IMR-90 (cell line): ENCODE data around the gene SLC15A2. TPM values are rescaled to one million over a fixed set of nuclear protein-coding genes. Genes with fewer than 3 reads are reported as not detected.

ENCODE experiments used
- ATAC-seq: fragments of 200-7000 bp; cut with Tn5 transposase; 2 replicates; pipeline ENCODE4 v1.9.1; 2020; ENCODE audit warnings: low read depth, mild to moderate bottlenecking, moderate library complexity
- BruUV-seq: library from RNA; stranded (reverse); fragments of 400-500 nt; replicated peaks from 2 replicates; lab custom pipeline; 2021; lab: Mats Ljungman, UMichigan
- CTCF ChIA-PET: fragments of 300-600 bp; formaldehyde crosslinking; extraction: SDS; loops from one replicate; lab custom pipeline; 2021; ENCODE audit warnings: antibody characterized with exemption; lab: Yijun Ruan, JAX
- POLR2A ChIA-PET: fragments of 300-600 bp; sonication (Branson Sonifier 250); formaldehyde crosslinking; loops from one replicate; lab custom pipeline; 2022; ENCODE audit warnings: antibody characterized with exemption; ENCODE audit not compliant: unreplicated experiment; lab: Charles Lee
- DNase-seq: peaks from one replicate; pipeline ENCODE4 v3.0.0; 2013
- H2AFZ ChIP-seq: replicated peaks from 2 replicates; pipeline ENCODE3; 2013; ENCODE audit warnings: low read length, mild to moderate bottlenecking; ENCODE audit not compliant: poor library complexity
- H2AK5ac ChIP-seq: 2 replicates; pipeline ENCODE4 v1.6.1; 2013; ENCODE audit warnings: low read depth, low read length, inconsistent platforms
- H2AK9ac ChIP-seq: replicated peaks from 2 replicates; pipeline ENCODE3; 2013; ENCODE audit warnings: mild to moderate bottlenecking, low read depth, low read length, moderate library complexity; ENCODE audit not compliant: poor library complexity
- H2BK120ac ChIP-seq: 2 replicates; pipeline ENCODE4 v1.6.1; 2013; ENCODE audit warnings: low read depth, low read length, inconsistent platforms
- H2BK15ac ChIP-seq: 3 replicates; pipeline ENCODE4 v1.6.1; 2013; ENCODE audit warnings: low read depth, low read length, inconsistent platforms
- H2BK20ac ChIP-seq: 2 replicates; pipeline ENCODE4 v1.6.1; 2013; ENCODE audit warnings: low read depth, mild to moderate bottlenecking, inconsistent platforms, low read length, moderate library complexity
- H2BK5ac ChIP-seq: 2 replicates; pipeline ENCODE4 v1.6.1; 2013; ENCODE audit warnings: mild to moderate bottlenecking, low read depth, low read length, inconsistent platforms; ENCODE audit not compliant: poor library complexity, severe bottlenecking
- H3K14ac ChIP-seq: replicated peaks from 2 replicates; pipeline ENCODE4 v1.6.1; 2013; ENCODE audit warnings: low read depth, low read length, inconsistent platforms
- H3K18ac ChIP-seq: 2 replicates; pipeline ENCODE4 v1.6.1; 2013; ENCODE audit warnings: low read depth, low read length, control low read depth
- H3K23ac ChIP-seq: 2 replicates; pipeline ENCODE4 v1.6.1; 2013; ENCODE audit warnings: low read depth, low read length, inconsistent platforms
- H3K27ac ChIP-seq: 2 replicates; pipeline ENCODE4 v1.5.1; 2013; ENCODE audit warnings: mild to moderate bottlenecking, control low read depth, low read length; ENCODE audit not compliant: insufficient read depth
- H3K27me3 ChIP-seq: 2 replicates; pipeline ENCODE4 v1.6.1; 2013; ENCODE audit warnings: low read length; ENCODE audit not compliant: control insufficient read depth, insufficient read depth
- H3K36me3 ChIP-seq: 2 replicates; pipeline ENCODE4 v1.6.1; 2013; ENCODE audit warnings: low read length, mixed read lengths; ENCODE audit not compliant: control insufficient read depth, insufficient read depth
- H3K4ac ChIP-seq: 2 replicates; pipeline ENCODE4 v1.6.1; 2013; ENCODE audit warnings: low read depth, low read length, inconsistent platforms
- H3K4me1 ChIP-seq: 2 replicates; pipeline ENCODE4 v1.6.1; 2013; ENCODE audit warnings: low read length, mixed read lengths; ENCODE audit not compliant: control insufficient read depth, insufficient read depth
- H3K4me2 ChIP-seq: 2 replicates; pipeline ENCODE4 v1.6.1; 2013; ENCODE audit warnings: low read depth, mild to moderate bottlenecking, control low read depth, low read length, moderate library complexity
- H3K4me3 ChIP-seq: 2 replicates; pipeline ENCODE4 v1.5.1; 2013; ENCODE audit warnings: low read depth, mild to moderate bottlenecking, control low read depth, low read length, moderate library complexity; ENCODE audit not compliant: insufficient read depth
- H3K56ac ChIP-seq: 2 replicates; pipeline ENCODE4 v1.6.1; 2013; ENCODE audit warnings: low read length, inconsistent platforms; ENCODE audit not compliant: insufficient read depth; ENCODE audit errors: extremely low read depth
- H3K79me1 ChIP-seq, 2 experiments: 2 replicates each; pipeline ENCODE4 v1.6.1; 2013; ENCODE audit warnings: low read length in 2 of 2, inconsistent platforms in 1 of 2, low read depth in 1 of 2
- H3K9ac ChIP-seq: 2 replicates; pipeline ENCODE4 v1.6.1; 2013; ENCODE audit warnings: low read depth, low read length, control low read depth
- H3K9me1 ChIP-seq: 2 replicates; pipeline ENCODE4 v1.6.1; 2013; ENCODE audit warnings: low read length, inconsistent platforms; ENCODE audit not compliant: insufficient read depth
- H3K9me3 ChIP-seq: 2 replicates; pipeline ENCODE4 v1.6.1; 2013; ENCODE audit warnings: low read length; ENCODE audit not compliant: control insufficient read depth, insufficient read depth
- H4K20me1 ChIP-seq: 2 replicates; pipeline ENCODE4 v1.6.1; 2013; ENCODE audit warnings: low read length, inconsistent platforms; ENCODE audit not compliant: insufficient read depth
- H4K5ac ChIP-seq: 2 replicates; pipeline ENCODE4 v1.6.1; 2013; ENCODE audit warnings: mild to moderate bottlenecking, low read depth, low read length, control low read depth
- H4K8ac ChIP-seq, 2 experiments: 2 replicates each; pipeline ENCODE4 v1.6.1; 2013; ENCODE audit warnings: low read depth in 2 of 2, low read length in 2 of 2, control low read depth in 1 of 2, inconsistent platforms in 1 of 2
- H4K91ac ChIP-seq: 2 replicates; pipeline ENCODE4 v1.6.1; 2013; ENCODE audit warnings: low read depth, low read length, inconsistent platforms; ENCODE audit not compliant: insufficient read depth
- BHLHE40 ChIP-seq: fragments of 150-350 bp; IDR thresholded peaks from 2 replicates; pipeline ENCODE4 v1.6.1; 2016; ENCODE audit warnings: mild to moderate bottlenecking, low read depth, low read length
- FOS ChIP-seq: fragments of 150-350 bp; IDR thresholded peaks from 2 replicates; pipeline ENCODE4 v1.6.1; 2016; ENCODE audit warnings: low read depth, low read length
- MAZ ChIP-seq: IDR thresholded peaks from 2 replicates; pipeline ENCODE4 v1.6.1; 2012; ENCODE audit warnings: low read depth, mild to moderate bottlenecking, low read length, improper control_type of control experiment, moderate library complexity, borderline replicate concordance
- NFE2L2 ChIP-seq: fragments of 150-350 bp; IDR thresholded peaks from 2 replicates; pipeline ENCODE4 v1.6.1; 2016; ENCODE audit warnings: low read depth, mild to moderate bottlenecking, low read length
- POLR2A ChIP-seq: IDR thresholded peaks from 2 replicates; pipeline ENCODE4 v1.6.1; 2012; ENCODE audit warnings: mild to moderate bottlenecking, low read depth, low read length
- RCOR1 ChIP-seq: IDR thresholded peaks from 2 replicates; pipeline ENCODE4 v1.6.1; 2012; ENCODE audit warnings: mild to moderate bottlenecking, low read length, improper control_type of control experiment; ENCODE audit not compliant: insufficient replicate concordance
- dilution Hi-C: fragments of 300-500 bp; cut with HindIII; formaldehyde crosslinking; loops from one replicate; pipeline ENCODE4 v1.14.3; 2018; ENCODE audit warnings: low sequenced_read_pairs; ENCODE audit not compliant: unreplicated experiment
- in situ Hi-C: fragments of 300-500 bp; cut with MboI; formaldehyde crosslinking; loops from 3 replicates; pipeline ENCODE4 v1.14.3; 2019; ENCODE audit warnings: low sequenced_read_pairs, inconsistent platforms, mixed read lengths
- intact Hi-C: fragments of 100-400 bp; cut with micrococcal nuclease; formaldehyde crosslinking; loops from 2 replicates; pipeline ENCODE4 v1.10.0; 2022
- polyA plus RNA-seq, 3 experiments: library from polyadenylated mRNA; depleted of rRNA; stranded (reverse); fragments of >200 nt; gene quantifications; 2 replicates each; pipeline ENCODE4 v1.2.3, GENCODE V29; 2012; ENCODE audit warnings: low replicate concordance in 1 of 3
- total RNA-seq: library from RNA; depleted of rRNA; stranded (reverse); fragments of >200 nt; gene quantifications from 2 replicates; pipeline ENCODE4 v1.2.3, GENCODE V29; 2012
- TF ChIP-seq, protein P1 (sequence below): conservative IDR thresholded peaks from 2 replicates; pipeline ENCODE4 v1.5.1; 2012; ENCODE audit warnings: mild to moderate bottlenecking, low read depth, low read length, improper control_type of control experiment

SLC15A2 gene
- total and polyA plus RNA-seq, 2 of the 4 experiments (the other 2 are of a cell fraction) = 0.18 to 0.31 TPM

DNA sequence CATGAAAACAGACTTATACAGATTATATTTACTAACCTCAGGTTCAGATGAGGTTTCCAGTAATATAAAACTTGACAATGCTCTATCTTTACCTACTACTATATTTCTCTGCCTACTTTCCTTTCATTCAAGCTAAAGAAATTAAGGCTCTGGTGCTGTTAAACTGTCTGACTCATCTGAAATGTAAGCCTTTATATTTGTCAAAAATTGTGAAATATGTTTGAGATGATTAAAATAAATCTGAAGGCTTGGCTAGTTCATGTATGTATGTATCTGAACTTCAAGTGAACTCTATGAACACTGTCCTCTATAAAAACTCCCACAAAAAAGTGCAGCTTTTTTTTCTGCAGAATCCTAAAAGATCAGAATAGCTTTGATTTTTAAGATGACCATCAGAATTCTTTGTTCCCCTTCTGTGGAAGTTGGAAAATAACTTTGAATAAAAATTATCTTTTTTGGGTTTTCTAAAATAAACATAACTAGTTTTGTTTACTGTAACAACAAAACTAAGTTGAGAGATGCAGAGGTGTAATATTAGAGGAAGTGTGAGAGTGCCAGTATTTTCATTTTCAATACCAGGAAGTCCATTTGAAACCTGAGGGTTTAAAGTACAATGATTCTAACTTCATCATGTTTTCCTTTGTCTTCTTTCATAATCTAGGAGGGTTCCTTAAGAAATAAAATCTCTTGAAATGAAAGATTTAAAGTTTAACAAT is 85.7 kb downstream of the SLC15A2 start:
- Histone ChIP-seq H2BK20ac (no peak overlapping the region), H3K56ac (no peak overlapping the region), H2BK15ac (no peak overlapping the region), H4K91ac (no peak overlapping the region), H4K20me1 (no peaks in the 10 kb centered on the region), H3K4me3 (no peak overlapping the region), H3K27me3 (no peaks in the 10 kb centered on the region), H4K8ac (no peak overlapping the region), H3K4me1 (no peaks in the 10 kb centered on the region), H3K36me3 (no peaks in the 10 kb centered on the region), H3K4ac (no peak overlapping the region), H2AK9ac (no peak overlapping the region), H3K4me2 (no peak overlapping the region), H2BK120ac (no peak overlapping the region), H3K14ac (no peak overlapping the region), H2BK5ac (no peak overlapping the region), H3K9me3 (no peaks in the 10 kb centered on the region), H3K9me1 (no peaks in the 10 kb centered on the region), H3K18ac (no peak overlapping the region), H3K27ac (no peak overlapping the region), H2AK5ac (no peak overlapping the region), H3K23ac (no peak overlapping the region), H3K9ac (no peak overlapping the region), H3K79me1 (no peaks in the 10 kb centered on the region), H2AFZ (no peak overlapping the region), H4K5ac (no peak overlapping the region)
- POLR2A ChIA-PET = no interaction called here
- dilution Hi-C loops (no loop called here), intact Hi-C loops (no loop called here), in situ Hi-C loops (no loop called here)
- no peak for ATAC-seq
- TF ChIP-seq POLR2A (no peak), NFE2L2 (no peak), BHLHE40 (no peak), RCOR1 (no peak), MAZ (no peak), FOS (no peak)
- TF ChIP-seq, protein P1, sequence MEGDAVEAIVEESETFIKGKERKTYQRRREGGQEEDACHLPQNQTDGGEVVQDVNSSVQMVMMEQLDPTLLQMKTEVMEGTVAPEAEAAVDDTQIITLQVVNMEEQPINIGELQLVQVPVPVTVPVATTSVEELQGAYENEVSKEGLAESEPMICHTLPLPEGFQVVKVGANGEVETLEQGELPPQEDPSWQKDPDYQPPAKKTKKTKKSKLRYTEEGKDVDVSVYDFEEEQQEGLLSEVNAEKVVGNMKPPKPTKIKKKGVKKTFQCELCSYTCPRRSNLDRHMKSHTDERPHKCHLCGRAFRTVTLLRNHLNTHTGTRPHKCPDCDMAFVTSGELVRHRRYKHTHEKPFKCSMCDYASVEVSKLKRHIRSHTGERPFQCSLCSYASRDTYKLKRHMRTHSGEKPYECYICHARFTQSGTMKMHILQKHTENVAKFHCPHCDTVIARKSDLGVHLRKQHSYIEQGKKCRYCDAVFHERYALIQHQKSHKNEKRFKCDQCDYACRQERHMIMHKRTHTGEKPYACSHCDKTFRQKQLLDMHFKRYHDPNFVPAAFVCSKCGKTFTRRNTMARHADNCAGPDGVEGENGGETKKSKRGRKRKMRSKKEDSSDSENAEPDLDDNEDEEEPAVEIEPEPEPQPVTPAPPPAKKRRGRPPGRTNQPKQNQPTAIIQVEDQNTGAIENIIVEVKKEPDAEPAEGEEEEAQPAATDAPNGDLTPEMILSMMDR = no peak
- DNase-seq = no peak
- CTCF ChIA-PET = interaction anchor here (0.6 kb wide), 1 partner anchor 257 kb away, joined by 3 read pairs; no protein-coding TSS in a partner anchor
- BruUV-seq = no TSS peak
